HG03103 (cell line): ENCODE measurements around the gene CLSTN3.
"Not testable (repeated sequence)": the region's sequence is repeated elsewhere in the genome, so short reads cannot be mapped to it uniquely, and the experiment has no call there.

Experiments used
- ATAC-seq: cut with Tn5 transposase; IDR thresholded peaks from one replicate; pipeline ENCODE4 v1.9.1; 2021; ENCODE audit warnings: low read depth; ENCODE audit not compliant: unreplicated experiment

CLSTN3 gene

DNA sequence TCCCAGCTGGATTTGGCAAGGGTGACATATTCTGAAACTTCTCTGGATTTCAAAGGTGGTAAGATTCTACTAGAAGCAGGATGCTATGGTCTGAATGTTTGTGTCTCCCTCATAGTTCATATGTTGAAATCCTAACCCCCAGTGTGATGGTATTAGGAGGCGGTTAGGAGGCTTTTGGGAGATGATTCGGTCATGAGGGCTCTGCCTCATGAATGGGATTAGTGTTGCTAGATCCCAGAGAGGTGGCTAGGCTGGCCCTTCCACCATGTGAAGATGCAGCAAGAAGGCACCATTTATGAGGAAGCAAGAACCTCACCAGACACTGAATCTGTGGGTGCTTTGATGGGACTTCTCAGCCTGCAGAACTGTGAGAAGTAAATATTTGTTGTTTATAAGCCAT lies 48.3 kb downstream of the CLSTN3 start:
- ATAC-seq = no peak

- ATAC-seq = no peak
Measured at GRCh38 chr12:7180685-7181084, 50.5 kb downstream of the CLSTN3 start.

DNA sequence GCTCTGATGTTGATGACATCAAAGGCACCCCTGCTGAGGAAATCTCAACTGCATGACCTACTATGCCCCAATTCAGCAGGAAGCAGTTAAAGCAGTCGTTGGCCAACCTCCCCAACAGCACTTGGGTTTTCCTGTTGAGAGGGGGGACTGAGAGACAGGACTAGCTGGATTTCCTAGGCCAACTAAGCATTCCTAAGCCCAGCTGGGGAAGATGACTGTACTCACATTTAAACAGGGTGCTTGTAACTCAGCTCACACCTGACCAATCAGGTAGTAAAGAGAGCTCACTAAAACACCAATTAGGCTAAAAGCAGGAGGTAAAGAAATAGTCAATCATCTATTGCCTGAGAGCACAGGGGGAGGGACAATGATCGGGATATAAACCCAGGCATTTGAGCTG lies 55.9 kb downstream of the CLSTN3 start:
- not testable (repeated sequence) for ATAC-seq

DNA sequence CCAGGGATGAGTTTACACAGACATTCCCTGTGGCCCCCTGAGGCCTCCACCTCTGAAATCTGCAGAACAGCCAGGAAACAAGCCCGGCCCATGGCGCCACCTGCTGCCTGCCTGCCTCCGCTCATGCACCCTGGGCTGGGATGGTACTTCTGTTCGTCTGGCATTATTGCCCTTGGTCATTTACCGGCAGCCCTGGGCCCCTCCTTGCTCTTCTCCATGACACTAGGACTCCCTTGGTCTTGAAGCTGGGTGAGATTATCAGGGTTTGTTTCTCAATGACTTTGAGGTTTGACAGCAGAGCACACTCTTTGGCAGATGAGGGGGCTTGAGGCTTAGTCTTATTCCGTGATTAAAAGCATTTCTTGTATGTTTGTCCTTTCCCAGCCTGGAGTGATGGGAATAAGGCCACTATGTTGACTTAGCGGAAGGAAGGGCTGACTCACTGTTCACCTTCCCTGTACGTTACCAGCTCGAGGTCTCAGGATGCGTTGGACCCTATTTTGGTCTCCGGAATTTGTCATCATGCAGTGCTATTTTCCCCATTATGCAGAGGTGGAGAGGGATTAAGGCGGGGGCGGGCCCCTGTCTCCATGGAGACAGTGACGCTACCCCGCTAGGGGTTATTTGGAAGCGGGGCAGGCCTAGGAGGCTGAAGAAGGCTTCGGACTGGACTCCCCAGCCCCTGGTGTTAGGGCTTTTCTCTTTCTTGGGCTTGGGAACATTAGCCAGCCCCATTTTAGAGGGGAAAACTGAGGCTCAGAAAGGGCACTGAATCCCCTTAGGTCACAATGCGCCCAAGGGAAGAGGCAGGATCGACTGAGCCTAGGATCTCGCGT lies 58.6 kb downstream of the CLSTN3 start:
- peak; percentile 26 for ATAC-seq

DNA sequence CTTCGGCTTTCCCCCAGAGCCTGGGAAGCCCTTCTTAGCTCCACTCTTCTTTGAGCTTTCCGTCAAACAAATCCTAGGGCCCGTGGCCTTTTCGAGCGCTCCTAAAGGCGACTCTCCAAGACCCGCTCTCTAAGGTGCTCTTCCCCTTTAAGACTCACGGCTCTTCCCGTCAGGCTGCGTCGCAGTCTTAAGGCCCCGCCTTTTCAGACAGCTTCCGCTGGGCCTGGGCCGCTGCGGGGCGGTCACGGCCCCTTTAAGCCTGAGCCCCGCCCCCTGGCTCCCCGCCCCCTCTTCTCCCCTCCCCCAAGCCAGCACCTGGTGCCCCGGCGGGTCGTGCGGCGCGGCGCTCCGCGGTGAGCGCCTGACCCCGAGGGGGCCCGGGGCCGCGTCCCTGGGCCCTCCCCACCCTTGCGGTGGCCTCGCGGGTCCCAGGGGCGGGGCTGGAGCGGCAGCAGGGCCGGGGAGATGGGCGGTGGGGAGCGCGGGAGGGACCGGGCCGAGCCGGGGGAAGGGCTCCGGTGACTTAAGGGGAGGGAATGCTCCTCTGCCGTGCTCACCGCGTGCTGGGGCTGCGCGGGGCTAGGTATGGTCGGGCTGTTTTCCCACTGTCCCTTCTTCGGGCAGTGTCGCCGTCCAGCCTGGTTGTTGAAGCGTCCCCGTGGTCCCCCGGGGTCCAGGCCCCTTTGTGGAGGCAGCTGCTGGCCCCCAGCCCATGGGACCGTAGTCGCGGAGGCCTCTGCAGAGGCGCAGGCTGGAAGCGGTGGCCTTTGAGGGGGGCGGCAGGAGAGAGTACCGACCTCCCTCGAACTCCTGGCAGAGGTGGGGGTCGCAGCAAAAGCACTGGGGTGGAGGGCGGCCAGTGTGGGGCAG lies 59.5 kb downstream of the CLSTN3 start, which contains the start of gene PEX5:
PEX5 (plus strand) TSS at position 289 of the 870 bp plus-strand sequence. CDS start 692 bp downstream, outside the sequence.
- peak; percentile 93 for ATAC-seq

DNA sequence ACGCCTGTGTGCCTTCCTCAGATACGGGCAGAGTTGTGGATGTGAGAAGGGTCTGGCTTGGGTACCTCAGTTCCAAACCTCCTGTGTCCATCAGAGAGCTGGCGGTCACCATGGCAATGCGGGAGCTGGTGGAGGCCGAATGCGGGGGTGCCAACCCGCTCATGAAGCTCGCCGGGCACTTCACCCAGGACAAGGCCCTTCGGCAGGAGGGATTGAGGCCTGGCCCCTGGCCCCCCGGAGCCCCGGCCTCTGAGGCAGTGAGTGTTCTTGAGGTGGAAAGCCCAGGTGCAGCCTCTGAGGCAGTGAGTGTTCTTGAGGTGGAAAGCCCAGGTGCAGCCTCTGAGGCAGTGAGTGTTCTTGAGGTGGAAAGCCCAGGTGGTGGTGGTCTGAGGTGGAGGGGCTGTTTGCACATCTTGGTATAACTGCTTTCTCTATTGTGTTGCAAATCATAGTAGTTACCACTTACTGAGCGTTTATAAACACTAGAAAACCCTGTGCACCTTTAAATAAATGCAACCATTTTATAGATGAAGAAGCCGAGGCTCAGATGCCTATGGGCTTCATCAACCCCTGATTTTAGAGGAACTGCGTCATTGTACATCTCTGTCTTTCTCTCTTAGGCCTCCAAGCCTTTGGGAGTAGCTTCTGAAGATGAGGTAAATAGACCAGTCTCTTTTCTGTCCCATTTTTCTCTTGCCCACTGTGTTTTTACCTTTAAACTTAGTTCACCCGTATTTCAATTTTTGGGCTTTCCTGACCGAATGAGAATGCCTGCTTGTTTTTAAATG lies 60.3 kb downstream of the CLSTN3 start:
- ATAC-seq = no peak

GRCh38 chr12:7193674-7194073 lies 63.5 kb downstream of the CLSTN3 start:
- ATAC-seq = no peak

DNA sequence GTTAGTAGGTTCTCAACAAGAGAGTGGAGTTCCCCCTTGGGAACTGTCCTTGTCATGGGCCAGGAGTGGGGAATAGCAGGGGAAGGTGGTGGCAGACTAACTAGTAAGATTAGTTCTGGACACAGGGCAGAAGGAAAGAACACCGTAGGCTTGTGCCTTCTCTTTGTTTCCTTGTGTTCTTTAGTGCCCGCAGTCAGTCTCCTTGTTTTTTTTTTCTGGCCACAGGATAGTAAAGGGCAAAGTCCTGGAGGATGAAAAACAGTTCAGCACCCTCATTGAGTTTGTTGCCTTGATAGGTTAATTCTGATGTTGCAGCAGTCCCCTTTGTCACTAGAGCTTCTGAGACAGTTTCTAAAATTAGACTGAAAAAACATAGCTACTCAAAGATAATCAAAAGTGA lies 67.7 kb downstream of the CLSTN3 start:
- no peak for ATAC-seq

GRCh38 chr12:7203109-7203508 lies 72.9 kb downstream of the CLSTN3 start:
- no peak for ATAC-seq

- ATAC-seq = no peak
Measured at GRCh38 chr12:7205091-7205490, 74.9 kb downstream of the CLSTN3 start.

GRCh38 chr12:7206691-7207090 lies 76.5 kb downstream of the CLSTN3 start:
- ATAC-seq = no peak

DNA sequence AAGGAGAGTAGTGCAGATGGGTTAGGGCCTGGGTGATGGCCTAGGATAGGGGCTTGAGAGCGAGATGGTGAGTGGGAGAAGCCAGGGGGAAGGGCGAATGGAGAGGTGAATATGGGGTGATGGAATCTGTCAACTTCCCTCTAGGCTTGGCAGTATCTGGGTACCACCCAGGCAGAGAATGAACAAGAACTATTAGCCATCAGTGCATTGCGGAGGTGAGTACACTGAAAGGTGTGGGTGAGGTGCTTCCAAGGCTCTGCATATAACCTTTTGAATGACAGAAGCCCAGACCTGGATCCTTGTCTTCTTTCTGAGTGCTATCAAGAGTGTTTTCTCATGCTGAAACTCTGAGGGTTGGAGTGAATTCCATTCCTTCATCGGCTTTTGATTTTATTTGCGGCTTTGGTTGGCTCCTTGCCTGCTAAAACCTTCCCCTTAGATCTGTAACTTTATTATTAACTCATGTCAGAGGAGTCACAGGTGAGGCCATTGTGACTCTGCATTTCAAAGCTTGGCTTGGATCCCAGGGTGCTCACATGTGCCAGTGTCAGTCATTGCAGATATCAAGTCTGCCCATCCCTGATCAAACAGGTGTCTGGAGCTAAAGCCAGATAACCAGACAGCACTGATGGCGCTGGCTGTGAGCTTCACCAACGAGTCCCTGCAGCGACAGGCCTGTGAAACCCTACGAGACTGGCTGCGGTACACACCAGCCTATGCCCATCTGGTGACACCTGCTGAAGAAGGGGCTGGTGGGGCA lies 77.9 kb downstream of the CLSTN3 start:
- ATAC-seq = no peak
